ENCODE measurements around the gene ZNF773. TPM values are rescaled to one million over a fixed set of nuclear protein-coding genes. Genes with fewer than 3 reads are reported as not detected.
"Not testable (repeated sequence)": the region's sequence is repeated elsewhere in the genome, so short reads cannot be mapped to it uniquely, and the experiment has no call there.

Gene ZNF773
- 10 to 100 TPM; 11.3 to 13.0 (median 11.6) TPM for polyA plus RNA-seq (ENCODE audit: insufficient read length in 4 of 4)

DNA sequence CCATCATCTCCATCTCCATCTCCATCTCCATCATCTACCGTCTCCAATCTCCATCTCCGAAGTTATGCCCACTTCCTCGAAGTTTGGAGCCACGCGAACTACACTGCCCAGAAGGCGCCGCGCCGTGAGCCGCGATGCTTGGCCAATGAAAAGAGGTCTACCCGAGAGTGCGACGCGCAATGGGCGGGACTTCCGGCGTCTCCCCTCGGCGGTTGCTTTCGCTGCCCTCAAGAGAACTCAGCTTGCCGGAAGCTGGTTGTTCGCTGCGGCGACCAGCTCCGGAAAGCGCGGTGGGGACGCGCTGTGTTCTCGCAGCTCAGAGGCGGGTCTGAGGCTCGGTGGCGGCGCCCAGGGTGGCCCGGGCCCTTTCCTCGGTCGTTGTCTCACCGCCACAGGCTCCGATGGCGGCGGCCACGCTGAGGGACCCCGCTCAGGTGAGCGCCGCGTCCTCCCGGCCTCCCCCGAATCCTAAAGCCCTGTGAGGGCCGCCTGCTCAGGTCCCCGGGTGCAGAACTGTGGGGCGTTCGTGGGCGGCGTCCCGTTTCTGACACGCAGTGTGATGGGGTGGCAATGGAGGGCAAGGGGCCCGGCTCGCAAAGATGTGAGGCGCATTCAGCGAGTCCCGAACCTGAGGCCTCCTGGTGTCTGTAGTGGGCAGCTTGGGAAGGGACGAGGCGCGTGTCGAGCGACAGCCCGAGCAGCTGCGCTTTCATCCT lies at the start of gene ZNF773:
TSS of gene ZNF773 (plus strand) at position 259 of the 716 bp plus-strand sequence. CDS start at position 402, 143 bp downstream.
- peak; percentile 86 to 91 (median 90) for DNase-seq (ENCODE audit: low read depth in 4 of 4, low spot score in 3 of 4)

- DNase-seq (ENCODE audit: low read depth in 4 of 4, low spot score in 3 of 4) = no peak
Observed at GRCh38 chr19:57452307-57452706, 47.4 kb upstream of the ZNF773 start.

GRCh38 chr19:57465680-57466381 lies 33.9 kb upstream of the ZNF773 start:
- DNase-seq (ENCODE audit: low read depth in 4 of 4, low spot score in 3 of 4) = no peak

DNA sequence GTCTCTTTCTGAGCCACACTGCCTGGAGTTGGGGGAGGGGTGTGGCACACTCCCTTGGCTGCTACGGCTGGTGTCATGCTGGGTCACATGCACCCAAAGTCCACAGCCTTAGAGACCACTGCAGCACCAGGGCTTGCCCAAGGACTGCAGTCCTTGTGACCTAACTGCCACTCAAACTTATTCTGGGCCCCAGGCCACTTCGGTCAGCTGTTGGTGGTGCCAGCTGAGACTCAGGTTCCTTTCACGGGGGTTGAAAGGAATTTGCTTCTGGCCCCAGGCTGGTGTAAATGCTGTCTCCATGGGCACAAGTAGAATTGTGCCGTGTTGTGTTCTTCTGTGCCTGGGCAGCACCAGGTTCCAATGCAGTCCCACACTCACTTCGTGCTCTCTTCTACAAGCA lies 33.2 kb upstream of the ZNF773 start:
- DNase-seq (ENCODE audit: low read depth in 4 of 4, low spot score in 3 of 4) = no peak

DNA sequence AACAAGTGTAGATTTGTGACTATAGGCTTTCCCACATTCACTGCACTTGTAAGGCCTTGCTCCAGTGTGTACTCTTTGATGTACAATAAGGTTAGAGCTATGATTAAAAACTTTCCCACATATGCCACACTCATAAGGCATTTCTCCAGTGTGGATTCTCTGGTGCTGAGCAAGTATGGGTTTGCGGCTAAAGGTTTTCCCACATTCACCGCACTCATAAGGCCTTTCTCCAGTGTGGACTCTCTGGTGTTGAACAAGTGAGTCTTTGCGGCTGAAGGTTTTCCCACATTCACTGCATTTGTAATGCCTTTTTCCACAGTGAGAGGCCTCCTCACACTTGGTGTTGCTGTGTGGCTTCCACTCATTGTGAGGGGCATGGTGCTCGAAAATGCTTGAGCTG lies 26.1 kb upstream of the ZNF773 start:
- DNase-seq (ENCODE audit: low read depth in 4 of 4, low spot score in 3 of 4) = no peak

DNA sequence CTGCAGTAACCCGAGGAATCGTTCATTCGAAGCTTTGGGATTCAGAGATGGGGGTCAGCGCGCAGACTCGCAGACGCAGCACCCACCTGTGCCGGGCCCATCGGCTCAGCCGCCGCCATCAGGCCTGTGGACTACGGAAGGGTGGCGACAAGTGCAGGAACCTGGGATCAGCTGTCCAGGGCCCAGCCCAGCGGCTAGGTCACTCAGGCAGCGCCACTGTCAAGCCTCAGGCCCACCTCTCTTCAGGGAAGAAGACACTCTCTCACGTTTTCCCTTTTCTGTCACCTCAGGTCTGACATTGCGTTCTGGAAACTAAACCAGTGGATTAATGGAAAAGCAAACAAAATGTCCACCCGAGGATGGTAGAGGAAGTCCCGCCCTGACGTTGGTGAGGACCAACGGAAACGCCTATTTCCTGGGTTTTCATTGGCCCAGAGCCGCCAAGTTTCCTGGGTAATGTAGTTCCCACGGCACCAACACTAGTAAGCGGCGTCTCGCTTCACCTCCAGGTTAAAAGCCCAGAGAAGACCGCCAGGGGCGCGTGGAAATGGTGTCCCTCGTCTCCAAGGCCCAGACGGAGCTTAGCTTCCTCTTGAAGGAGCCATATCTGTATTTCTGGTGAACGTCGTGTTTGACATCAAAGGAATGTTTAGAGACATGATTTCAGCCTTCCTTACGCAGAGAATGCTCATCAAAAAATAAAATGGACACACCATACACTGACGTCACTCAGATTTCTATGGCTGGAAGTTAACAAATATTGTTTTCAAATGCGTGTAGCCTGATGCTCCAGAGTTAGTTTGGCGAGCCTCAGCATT lies 22.3 kb upstream of the ZNF773 start, which contains the start of gene ZNF772:
TSS of gene ZNF772 (minus strand) at position 376 of the 818 bp plus-strand sequence. CDS start at position 119, 257 bp downstream.
- DNase-seq (ENCODE audit: low read depth in 4 of 4, low spot score in 3 of 4) = peak; percentile 84 to 93 (median 92)

DNA sequence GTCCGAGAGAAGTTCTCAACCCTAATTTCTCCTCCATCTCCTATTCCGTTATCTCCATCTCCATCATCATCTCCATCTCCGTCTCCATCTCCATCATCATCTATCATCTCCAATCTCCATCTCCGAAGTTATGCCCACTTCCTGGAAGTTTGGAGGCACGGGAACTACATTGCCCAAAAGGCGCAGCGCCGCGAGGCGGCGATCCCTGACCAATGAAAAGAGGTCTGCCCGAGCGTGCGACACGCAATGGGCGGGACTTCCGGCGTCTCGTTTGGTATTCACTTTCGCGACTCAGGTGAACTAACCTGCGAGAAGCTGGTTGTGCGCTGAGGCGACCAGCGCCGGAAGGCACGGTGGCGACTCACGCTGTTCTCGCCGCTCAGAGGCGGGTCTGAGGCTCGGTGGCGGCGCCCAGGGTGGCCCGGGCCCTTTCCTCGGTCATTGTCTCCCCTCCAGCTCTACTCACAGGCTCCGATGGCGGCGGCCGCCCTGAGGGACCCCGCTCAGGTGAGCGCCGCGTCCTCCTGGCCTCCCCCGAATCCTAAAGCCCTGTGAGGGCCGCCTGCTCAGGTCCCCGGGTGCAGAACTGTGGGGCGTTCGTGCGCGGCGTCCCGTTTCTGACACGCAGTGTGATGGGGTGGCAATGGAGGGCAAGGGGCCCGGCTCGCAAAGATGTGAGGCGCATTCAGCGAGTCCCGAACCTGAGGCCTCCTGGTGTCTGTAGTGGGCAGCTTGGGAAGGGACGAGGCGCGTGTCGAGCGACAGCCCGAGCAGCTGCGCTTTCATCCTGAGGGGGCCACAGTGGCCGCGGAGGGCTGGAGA lies 12.1 kb upstream of the ZNF773 start, which contains the start of gene ZNF419:
TSS of gene ZNF419 (plus strand) at position 274 of the 822 bp plus-strand sequence. CDS start at position 475, 201 bp downstream.
- peak; percentile 84 to 90 (median 86) for DNase-seq (ENCODE audit: low read depth in 4 of 4, low spot score in 3 of 4)

DNA sequence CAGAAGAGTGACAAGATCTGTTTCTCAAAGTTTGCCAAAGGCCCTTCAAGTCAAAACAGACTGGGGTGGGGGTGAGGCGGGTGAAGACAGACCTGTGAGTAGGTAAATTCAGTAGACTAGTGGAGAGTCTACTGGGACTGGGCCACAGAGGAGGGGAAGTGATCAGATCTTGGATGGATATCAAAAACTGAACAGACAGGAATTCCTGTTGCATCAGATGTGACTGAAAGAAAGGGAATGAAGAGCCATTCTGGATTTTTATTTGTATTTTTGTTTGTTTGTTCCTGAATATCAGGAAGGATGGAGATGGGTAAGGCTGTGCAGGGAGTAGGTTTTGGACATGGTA lies 11.5 kb upstream of the ZNF773 start:
- not testable (repeated sequence) for DNase-seq (ENCODE audit: low read depth in 4 of 4, low spot score in 3 of 4)

- not testable (repeated sequence) for DNase-seq (ENCODE audit: low read depth in 4 of 4, low spot score in 3 of 4)
Observed at GRCh38 chr19:57499332-57499679, 432 bp upstream of the ZNF773 start.

DNA sequence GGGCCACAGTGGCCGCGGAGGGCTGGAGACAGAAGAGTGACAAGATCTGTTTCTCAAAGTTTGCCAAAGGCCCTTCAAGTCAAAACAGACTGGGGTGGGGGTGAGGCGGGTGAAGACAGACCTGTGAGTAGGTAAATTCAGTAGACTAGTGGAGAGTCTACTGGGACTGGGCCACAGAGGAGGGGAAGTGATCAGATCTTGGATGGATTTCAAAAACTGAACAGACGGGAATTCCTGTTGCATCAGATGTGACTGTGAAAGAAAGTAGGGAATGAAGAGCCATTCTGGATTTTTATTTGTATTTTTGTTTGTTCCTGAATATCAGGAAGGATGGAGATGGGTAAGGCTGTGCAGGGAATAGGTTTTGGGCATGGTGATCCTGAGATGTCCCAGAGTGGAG lies 662 bp downstream of the ZNF773 start:
- not testable (repeated sequence) for DNase-seq (ENCODE audit: low read depth in 4 of 4, low spot score in 3 of 4)

DNA sequence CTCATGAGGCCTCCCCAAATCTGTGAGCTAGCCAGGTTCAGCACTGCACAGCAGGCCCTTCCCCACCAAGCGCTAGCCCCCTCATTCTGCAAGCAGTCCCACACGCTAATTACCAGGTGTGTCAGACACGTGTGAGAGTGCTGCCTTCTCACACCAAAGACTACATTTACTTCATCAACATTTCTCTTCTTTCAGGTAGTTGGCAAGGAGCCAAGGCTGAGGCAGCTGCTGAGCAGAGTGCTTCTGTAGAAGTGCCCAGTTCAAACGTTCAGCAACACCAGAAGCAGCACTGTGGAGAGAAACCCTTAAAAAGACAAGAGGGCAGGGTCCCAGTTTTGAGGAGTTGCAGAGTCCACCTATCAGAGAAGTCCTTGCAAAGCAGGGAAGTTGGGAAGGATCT lies 6.4 kb downstream of the ZNF773 start:
- DNase-seq (ENCODE audit: low read depth in 4 of 4, low spot score in 3 of 4) = no peak

GRCh38 chr19:57511484-57511883 lies 11.7 kb downstream of the ZNF773 start:
- no peak for DNase-seq (ENCODE audit: low read depth in 4 of 4, low spot score in 3 of 4)

DNA sequence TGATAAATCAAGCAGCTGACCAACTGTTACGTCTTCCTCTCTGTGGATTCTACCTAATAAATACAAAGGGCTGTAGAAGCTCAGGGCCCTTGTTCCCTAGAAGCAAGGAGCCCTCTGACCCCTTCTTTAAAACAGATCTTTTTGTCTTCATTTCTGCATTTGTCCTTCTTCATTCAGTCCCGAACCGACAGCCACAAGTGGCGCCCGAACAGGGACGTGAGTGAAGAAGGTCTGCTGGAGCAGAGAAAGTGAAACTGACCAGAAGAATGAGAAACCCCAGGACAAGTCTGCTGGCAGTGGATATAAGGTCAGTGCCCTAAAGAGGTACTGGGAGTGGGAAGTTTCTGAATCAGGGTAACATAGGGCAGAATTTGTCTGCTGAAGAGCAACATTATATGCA lies 13.1 kb downstream of the ZNF773 start:
- DNase-seq (ENCODE audit: low read depth in 4 of 4, low spot score in 3 of 4) = no peak

DNA sequence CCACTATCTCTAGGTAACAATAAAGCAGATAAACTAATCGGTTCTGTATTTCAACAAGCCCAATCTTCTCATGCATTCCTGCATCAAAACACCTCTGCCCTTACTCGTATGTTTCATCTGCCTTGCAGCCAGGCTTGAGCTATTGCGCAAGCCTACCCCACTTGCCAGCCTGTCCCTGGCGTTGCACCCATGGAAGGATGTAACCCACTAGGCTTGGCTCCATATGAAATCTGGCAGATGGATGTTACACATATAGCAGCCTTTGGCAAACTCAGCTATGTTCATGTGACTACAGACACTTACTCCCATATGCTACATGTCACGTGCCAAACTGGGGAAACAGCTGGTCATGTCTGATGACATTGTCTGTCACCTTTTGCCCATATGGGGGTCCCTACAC lies 15.5 kb downstream of the ZNF773 start:
- DNase-seq (ENCODE audit: low read depth in 4 of 4, low spot score in 3 of 4) = no peak

DNA sequence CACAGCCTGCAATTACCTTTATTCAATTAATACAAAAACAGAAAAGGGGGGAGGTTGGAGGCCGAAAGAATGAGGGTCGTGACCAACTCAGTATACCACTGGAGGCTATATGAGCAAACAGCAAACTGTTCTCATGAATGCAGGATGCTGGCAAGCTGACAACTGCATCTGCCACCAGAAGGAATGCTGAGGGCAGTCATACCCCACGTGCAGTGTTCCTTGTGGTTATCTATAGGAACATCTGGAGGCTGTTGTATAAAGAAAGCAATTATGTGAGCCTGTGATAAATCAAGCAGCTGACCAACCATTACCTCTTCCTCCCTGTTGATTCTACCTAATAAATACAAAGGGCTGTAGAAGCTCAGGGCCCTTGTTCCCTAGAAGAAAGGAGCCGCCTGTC lies 18.3 kb downstream of the ZNF773 start:
- DNase-seq (ENCODE audit: low read depth in 4 of 4, low spot score in 3 of 4) = not testable (repeated sequence)

GRCh38 chr19:57527136-57527881 lies 27.6 kb downstream of the ZNF773 start, which contains the start of gene ZNF549:
Gene ZNF549, plus strand, starts transcription at chr19:57527356. Its CDS starts 218 bp downstream, at chr19:57527574.
- DNase-seq (ENCODE audit: low read depth in 4 of 4, low spot score in 3 of 4) = peak; percentile 76 to 89 (median 82)

DNA sequence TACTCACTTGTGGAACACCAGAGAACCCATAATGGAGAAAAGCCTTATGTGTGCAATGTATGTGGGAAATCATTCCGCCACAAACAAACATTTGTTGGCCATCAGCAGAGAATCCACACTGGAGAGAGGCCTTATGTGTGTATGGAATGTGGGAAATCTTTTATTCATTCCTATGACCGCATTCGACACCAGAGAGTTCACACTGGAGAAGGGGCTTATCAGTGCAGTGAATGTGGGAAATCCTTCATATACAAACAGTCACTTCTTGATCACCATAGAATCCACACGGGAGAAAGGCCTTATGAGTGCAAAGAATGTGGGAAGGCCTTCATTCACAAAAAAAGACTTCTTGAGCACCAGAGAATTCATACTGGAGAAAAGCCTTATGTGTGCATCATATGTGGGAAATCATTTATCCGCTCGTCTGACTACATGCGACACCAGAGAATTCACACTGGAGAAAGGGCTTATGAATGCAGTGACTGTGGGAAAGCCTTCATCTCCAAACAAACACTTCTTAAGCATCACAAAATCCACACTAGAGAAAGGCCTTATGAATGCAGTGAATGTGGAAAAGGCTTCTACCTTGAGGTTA lies 38.3 kb downstream of the ZNF773 start:
- no peak for DNase-seq (ENCODE audit: low read depth in 4 of 4, low spot score in 3 of 4)

DNA sequence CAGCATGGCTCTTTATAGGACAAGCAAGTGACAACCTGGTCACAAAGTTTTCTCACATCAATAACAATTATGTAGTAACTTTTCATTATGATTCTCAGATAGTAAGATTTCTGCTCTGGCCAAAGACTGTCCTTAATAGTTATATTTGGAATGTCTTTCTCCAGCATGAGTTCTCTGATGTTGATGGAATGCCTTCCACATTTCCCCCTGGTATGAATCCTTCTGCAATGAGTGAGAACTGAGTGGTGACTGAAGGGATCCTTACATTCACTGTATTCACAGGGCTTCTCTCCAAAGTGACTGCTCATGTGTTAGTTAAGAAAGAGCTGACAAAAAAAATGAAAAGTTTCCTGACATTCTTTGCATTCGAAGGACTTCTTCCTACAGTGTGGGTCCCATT lies 46.8 kb downstream of the ZNF773 start:
- no peak for DNase-seq (ENCODE audit: low read depth in 4 of 4, low spot score in 3 of 4)

DNA sequence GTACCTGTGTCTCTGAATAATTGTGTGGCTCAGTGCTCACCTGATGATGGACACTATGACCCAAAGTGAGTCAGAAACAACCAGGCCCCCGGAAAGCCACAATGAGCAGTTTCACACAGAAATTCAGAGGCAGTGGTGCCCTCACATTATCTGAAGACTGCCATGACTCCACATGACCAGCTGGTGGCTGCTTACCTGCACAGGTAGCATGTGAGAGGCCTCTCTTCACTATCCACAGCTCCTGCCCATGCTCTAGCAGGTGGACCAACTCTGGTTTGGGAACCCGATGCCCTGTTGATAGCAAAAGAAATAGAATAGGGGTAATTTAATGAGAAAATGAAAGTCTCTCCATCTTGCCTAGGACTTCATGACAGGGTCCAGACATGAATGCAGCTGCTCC lies 52.7 kb downstream of the ZNF773 start:
- no peak for DNase-seq (ENCODE audit: low read depth in 4 of 4, low spot score in 3 of 4)
